Fibroblast of lung (primary cell): ENCODE data around the gene LTV1. TPM values are rescaled to one million over a fixed set of nuclear protein-coding genes. Genes with fewer than 3 reads are reported as not detected.
A peak's percentile ranks its signal among the peaks of the same experiment; 100 is the strongest.
"Not testable (repeated sequence)": the region's sequence is repeated elsewhere in the genome, so short reads cannot be mapped to it uniquely, and the experiment has no call there.

ENCODE experiments used
- DNase-seq, 2 donors: peaks; one replicate each; pipeline versions ENCODE4 v3.0.0 to v3.0.0-alpha.2; 2010; ENCODE audit warnings: low read depth in 2 of 2
- H2AFZ ChIP-seq: 2 replicates; pipeline ENCODE4 v1.5.1; 2012; ENCODE audit warnings: low read length, control low read depth, inconsistent platforms
- H3K27ac ChIP-seq: 2 replicates; pipeline ENCODE4 v1.5.1; 2011; ENCODE audit warnings: low read length, control low read depth; ENCODE audit not compliant: insufficient read depth
- H3K27me3 ChIP-seq: 2 replicates; pipeline ENCODE4 v1.5.1; 2011; ENCODE audit warnings: mild to moderate bottlenecking, low read length; ENCODE audit not compliant: control insufficient read depth, insufficient read depth
- H3K36me3 ChIP-seq: 2 replicates; pipeline ENCODE4 v1.5.1; 2011; ENCODE audit warnings: low read length; ENCODE audit not compliant: control insufficient read depth, insufficient read depth
- H3K4me1 ChIP-seq: 2 replicates; pipeline ENCODE4 v1.5.1; 2011; ENCODE audit warnings: low read length; ENCODE audit not compliant: control insufficient read depth, insufficient read depth; ENCODE audit errors: extremely low read depth
- H3K4me2 ChIP-seq: 2 replicates; pipeline ENCODE4 v1.5.1; 2011; ENCODE audit warnings: low read length, control low read depth; ENCODE audit not compliant: insufficient read depth; ENCODE audit errors: extremely low read depth
- H3K4me3 ChIP-seq, 4 experiments: fragments of 200-600 bp in 1 of 4; sonication (generic) in 1 of 4; replicated peaks in 1 of 4; 2 replicates each; pipeline ENCODE4 v1.5.1; 2011 to 2016; ENCODE audit warnings: low read length in 4 of 4, low read depth in 3 of 4, mild to moderate bottlenecking in 3 of 4, control low read depth in 2 of 4, inconsistent platforms in 1 of 4, mixed read lengths in 1 of 4; ENCODE audit not compliant: insufficient read depth in 1 of 4; ENCODE audit errors: control extremely low read depth in 1 of 4
- H3K79me2 ChIP-seq: 2 replicates; pipeline ENCODE4 v1.5.1; 2012; ENCODE audit warnings: mild to moderate bottlenecking, low read length, inconsistent platforms; ENCODE audit not compliant: control insufficient read depth, insufficient read depth
- H3K9ac ChIP-seq: 2 replicates; pipeline ENCODE4 v1.5.1; 2011; ENCODE audit warnings: mild to moderate bottlenecking, low read length, control low read depth; ENCODE audit not compliant: insufficient read depth
- H3K9me3 ChIP-seq: 2 replicates; pipeline ENCODE4 v1.5.1; 2012; ENCODE audit warnings: low read depth, low read length; ENCODE audit not compliant: control insufficient read depth, insufficient read depth
- H4K20me1 ChIP-seq: 2 replicates; pipeline ENCODE4 v1.5.1; 2011; ENCODE audit warnings: low read length; ENCODE audit not compliant: control insufficient read depth, insufficient read depth; ENCODE audit errors: extremely low read depth
- CTCF ChIP-seq, 2 donors: IDR thresholded peaks in 1 of 2; conservative IDR thresholded peaks in 1 of 2; 1 replicate in 1 of 2; 2 replicates in 1 of 2; pipeline ENCODE4 v1.5.1; 2011 to 2012; ENCODE audit warnings: low read length in 2 of 2, control low read depth in 1 of 2, inconsistent platforms in 1 of 2, low read depth in 1 of 2, mild to moderate bottlenecking in 1 of 2
- EZH2 ChIP-seq: IDR thresholded peaks from 2 replicates; pipeline ENCODE4 v1.5.1; 2012; ENCODE audit warnings: low read length, control low read depth, mild to moderate bottlenecking; ENCODE audit errors: missing control alignments
- polyA plus RNA-seq, 2 donors: library from polyadenylated mRNA; depleted of rRNA in 1 of 2; stranded (reverse) in 1 of 2; unstranded in 1 of 2; fragments of >200 nt; gene quantifications; 2 replicates each; pipeline ENCODE4 v1.2.1, GENCODE V29; 2011 to 2012; ENCODE audit warnings: missing spikeins in 1 of 2
- total RNA-seq: library from RNA; depleted of rRNA; stranded (reverse); fragments of >200 nt; gene quantifications from 2 replicates; pipeline ENCODE4 v1.2.1, GENCODE V29; 2014

LTV1 gene
- total and polyA plus RNA-seq, 2 donors (not counting 1 experiment from before 2014, with no cell fraction given): 18.2 to 30.2 TPM

- H3K9me3 ChIP-seq: no peaks in the 10 kb centered on the region
- H3K36me3 ChIP-seq: no peaks in the 10 kb centered on the region
- H3K4me3 ChIP-seq: no peak overlapping the region
- no peaks in the 10 kb centered on the region for H3K4me1 ChIP-seq
- TF ChIP-seq CTCF (conservative IDR thresholded peaks at IDR 0.05 in 1 of 2, IDR thresholded peaks at IDR 0.05 in 1 of 2; ENCODE audit: low read depth in 1 of 2, low read length in 2 of 2): no peak
- TF ChIP-seq EZH2: no peak
- H3K27me3 ChIP-seq: no peaks in the 10 kb centered on the region
- H2AFZ ChIP-seq: peak overlapping the region; percentile 17
- peak in 1 of 2 donors; percentile 17 for DNase-seq
- H3K79me2 ChIP-seq: no peaks in the 10 kb centered on the region
- H3K9ac ChIP-seq: no peak overlapping the region
- no peak overlapping the region for H3K27ac ChIP-seq
- H4K20me1 ChIP-seq: no peaks in the 10 kb centered on the region
- H3K4me2 ChIP-seq: peak overlapping the region; percentile 25
Measured at GRCh38 chr6:143872201-143872600, 29.1 kb downstream of the LTV1 start.

GRCh38 chr6:143873600-143873999, 30.5 kb downstream of the LTV1 start:
- H3K4me2 ChIP-seq, H4K20me1 ChIP-seq, DNase-seq: not testable (repeated sequence)

GRCh38 chr6:143874503-143874902, 31.4 kb downstream of the LTV1 start:
- H3K36me3 ChIP-seq, H3K27me3 ChIP-seq, H3K4me1 ChIP-seq: not testable (repeated sequence)

More at GRCh38 chr6:143873600-143873999, 30.5 kb downstream of the LTV1 start:
- H2AFZ ChIP-seq, H3K79me2 ChIP-seq, H3K4me1 ChIP-seq, H3K4me3 ChIP-seq, H3K27ac ChIP-seq, H3K36me3 ChIP-seq, H3K9ac ChIP-seq, H3K9me3 ChIP-seq, H3K27me3 ChIP-seq: not testable (repeated sequence)

GRCh38 chr6:143877584-143878271, 34.6 kb downstream of the LTV1 start:
- no peaks in the 10 kb centered on the region for H3K4me1 ChIP-seq
- no peaks in the 10 kb centered on the region for H3K27me3 ChIP-seq
- H3K79me2 ChIP-seq: no peaks in the 10 kb centered on the region
- TF ChIP-seq EZH2 (no peak), CTCF (conservative IDR thresholded peaks at IDR 0.05 in 1 of 2, IDR thresholded peaks at IDR 0.05 in 1 of 2; ENCODE audit: low read depth in 1 of 2, low read length in 2 of 2) (no peak)
- H3K27ac ChIP-seq: no peak overlapping the region
- no peak overlapping the region for H3K9ac ChIP-seq
- H3K4me2 ChIP-seq: no peak overlapping the region
- DNase-seq: no peak
- no peaks in the 10 kb centered on the region for H4K20me1 ChIP-seq
- no peaks in the 10 kb centered on the region for H3K9me3 ChIP-seq
- H2AFZ ChIP-seq: no peak overlapping the region
- no peaks in the 10 kb centered on the region for H3K36me3 ChIP-seq
- no peak overlapping the region for H3K4me3 ChIP-seq

More at GRCh38 chr6:143874503-143874902, 31.4 kb downstream of the LTV1 start:
- not testable (repeated sequence) for H3K4me3 ChIP-seq, H4K20me1 ChIP-seq, H2AFZ ChIP-seq, DNase-seq, H3K9me3 ChIP-seq, H3K27ac ChIP-seq, H3K9ac ChIP-seq, H3K4me2 ChIP-seq, H3K79me2 ChIP-seq
